ENCODE results near the gene EML6. TPM values are rescaled to one million over a fixed set of nuclear protein-coding genes. Genes with fewer than 3 reads are reported as not detected.
A peak's percentile ranks its signal among the peaks of the same experiment; 100 is the strongest.

Gene EML6
- total RNA-seq, 3 donors from 2014 or later (not counting 1 experiment from before 2014, with no cell fraction given) = 1.7 to 3.2 (median 2.4) TPM

DNA sequence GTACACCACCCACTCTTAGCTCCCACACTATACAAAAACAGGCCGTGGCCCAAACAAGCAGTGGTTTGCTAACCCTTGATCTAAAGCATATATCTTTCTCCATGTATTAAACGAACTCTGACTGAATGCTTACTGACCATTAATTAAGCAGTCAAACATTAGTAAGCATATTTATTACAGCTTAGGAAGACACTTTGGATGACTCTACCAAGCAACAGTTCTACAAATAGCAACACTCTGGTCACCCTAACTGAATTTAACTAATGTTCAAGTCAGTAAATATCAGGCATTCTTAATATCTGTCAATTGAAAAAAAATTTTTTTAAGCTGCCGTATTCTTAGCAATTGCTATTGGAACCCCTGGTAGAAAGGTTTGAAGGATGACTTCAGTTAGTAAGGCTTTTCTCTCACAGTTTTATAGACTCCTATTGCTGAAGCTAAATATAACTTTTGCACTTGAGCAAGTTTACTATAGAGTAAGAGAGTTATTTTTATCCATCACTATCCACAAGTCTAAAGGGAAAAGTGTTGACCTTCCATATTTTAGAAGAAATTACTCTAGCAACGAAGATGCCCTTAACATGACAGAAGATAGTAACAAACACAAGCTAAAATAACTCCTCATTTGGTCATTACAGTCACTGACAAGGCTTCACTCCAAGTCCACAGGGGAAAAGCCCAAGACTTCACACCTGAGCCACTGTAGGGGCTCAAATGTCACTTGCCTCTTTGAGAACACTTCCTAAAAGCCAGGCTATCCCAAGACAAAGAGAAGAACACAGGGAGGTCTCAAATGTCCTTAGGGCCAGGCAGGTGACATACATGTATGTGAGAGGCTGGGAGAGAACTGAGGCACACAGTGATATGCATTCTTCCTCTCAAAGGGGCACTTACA lies 252.4 kb downstream of the EML6 start:
- TF ChIP-seq, protein P1, sequence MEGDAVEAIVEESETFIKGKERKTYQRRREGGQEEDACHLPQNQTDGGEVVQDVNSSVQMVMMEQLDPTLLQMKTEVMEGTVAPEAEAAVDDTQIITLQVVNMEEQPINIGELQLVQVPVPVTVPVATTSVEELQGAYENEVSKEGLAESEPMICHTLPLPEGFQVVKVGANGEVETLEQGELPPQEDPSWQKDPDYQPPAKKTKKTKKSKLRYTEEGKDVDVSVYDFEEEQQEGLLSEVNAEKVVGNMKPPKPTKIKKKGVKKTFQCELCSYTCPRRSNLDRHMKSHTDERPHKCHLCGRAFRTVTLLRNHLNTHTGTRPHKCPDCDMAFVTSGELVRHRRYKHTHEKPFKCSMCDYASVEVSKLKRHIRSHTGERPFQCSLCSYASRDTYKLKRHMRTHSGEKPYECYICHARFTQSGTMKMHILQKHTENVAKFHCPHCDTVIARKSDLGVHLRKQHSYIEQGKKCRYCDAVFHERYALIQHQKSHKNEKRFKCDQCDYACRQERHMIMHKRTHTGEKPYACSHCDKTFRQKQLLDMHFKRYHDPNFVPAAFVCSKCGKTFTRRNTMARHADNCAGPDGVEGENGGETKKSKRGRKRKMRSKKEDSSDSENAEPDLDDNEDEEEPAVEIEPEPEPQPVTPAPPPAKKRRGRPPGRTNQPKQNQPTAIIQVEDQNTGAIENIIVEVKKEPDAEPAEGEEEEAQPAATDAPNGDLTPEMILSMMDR (IDR thresholded peaks at IDR 0.05) = no peak
- peak in 1 of 3 donors; percentile 36 for ATAC-seq
- Mint-ChIP-seq H3K27ac (peak overlapping the region; percentile 78 to 79), H3K4me1 (peaks cover 55 to 69% of the 10 kb centered on the region in 2 donors), H3K36me3 (no peaks in the 10 kb centered on the region), H3K9me3 (no peaks in the 10 kb centered on the region), H3K4me3 (peak overlapping the region; percentile 56), H3K27me3 (ENCODE audit: low read depth in 2 of 2) (no peaks in the 10 kb centered on the region)
- H3K27me3 ChIP-seq (ENCODE audit: control insufficient read depth, insufficient read depth, low read length) = no peaks in the 10 kb centered on the region
- peaks cover 9% of the 10 kb centered on the region for H3K36me3 ChIP-seq (ENCODE audit: control insufficient read depth, insufficient read depth, low read length)
- DNase-seq = no peak
- no peak overlapping the region for H3K4me3 ChIP-seq (ENCODE audit: low read length)
- H3K4me1 ChIP-seq (ENCODE audit: control insufficient read depth, insufficient read depth, low read length) = no peaks in the 10 kb centered on the region
- 95% methylated on average over 4 of the region's 4 CpGs for WGBS (ENCODE audit: insufficient coverage)
- no peaks in the 10 kb centered on the region for H3K9me3 ChIP-seq (ENCODE audit: control insufficient read depth, insufficient read depth, low read length)
- H3K27ac ChIP-seq (ENCODE audit: low read length) = no peak overlapping the region
- intact Hi-C loops (cut with micrococcal nuclease) = no loop called here

DNA sequence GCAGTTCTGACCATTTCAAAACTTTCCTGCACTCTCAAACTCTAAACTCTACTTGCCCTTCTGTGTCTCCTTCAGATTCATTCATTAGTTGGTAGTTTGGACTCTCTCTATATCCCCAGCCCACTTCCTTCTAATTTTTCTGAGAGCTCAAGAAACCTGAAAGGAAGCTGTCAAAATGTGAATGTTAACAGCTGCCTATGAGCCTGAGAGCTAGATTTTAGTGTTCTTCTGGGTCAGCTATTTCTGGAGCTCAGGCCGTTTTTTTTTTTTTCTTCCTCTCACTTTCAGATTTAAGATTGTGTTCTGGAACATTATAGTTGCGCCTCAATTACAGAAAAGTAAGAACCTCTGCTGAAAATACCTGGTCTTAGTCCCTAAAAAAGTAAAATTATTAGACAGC lies 253.7 kb downstream of the EML6 start:
- no peak overlapping the region for H3K4me3 ChIP-seq (ENCODE audit: low read length)
- H3K9me3 ChIP-seq (ENCODE audit: control insufficient read depth, insufficient read depth, low read length) = no peaks in the 10 kb centered on the region
- peak in 2 of 3 donors; percentile 42 to 54 for ATAC-seq
- no peaks in the 10 kb centered on the region for H3K36me3 Mint-ChIP-seq
- peaks cover 47 to 67% of the 10 kb centered on the region in 2 donors for H3K4me1 Mint-ChIP-seq
- H3K4me1 ChIP-seq (ENCODE audit: control insufficient read depth, insufficient read depth, low read length) = no peaks in the 10 kb centered on the region
- H3K4me3 Mint-ChIP-seq = peak overlapping the region; percentile 4
- H3K9me3 Mint-ChIP-seq = no peaks in the 10 kb centered on the region
- H3K27ac Mint-ChIP-seq = peak overlapping the region; percentile 78 to 79
- no peaks in the 10 kb centered on the region for H3K27me3 ChIP-seq (ENCODE audit: control insufficient read depth, insufficient read depth, low read length)
- peaks cover 17% of the 10 kb centered on the region for H3K36me3 ChIP-seq (ENCODE audit: control insufficient read depth, insufficient read depth, low read length)
- TF ChIP-seq, protein P1 (IDR thresholded peaks at IDR 0.05) = no peak
- 0% methylated on average over 1 of the region's 2 CpGs for WGBS (ENCODE audit: insufficient coverage)
- H3K27ac ChIP-seq (ENCODE audit: low read length) = peak overlapping the region; percentile 14
- DNase-seq = no peak
- H3K27me3 Mint-ChIP-seq (ENCODE audit: low read depth in 2 of 2) = no peaks in the 10 kb centered on the region
- intact Hi-C loops (cut with micrococcal nuclease) = no loop called here

GRCh38 chr2:54979321-54980044 lies 256.0 kb downstream of the EML6 start:
- peaks cover 64 to 75% of the 10 kb centered on the region in 2 donors for H3K4me1 Mint-ChIP-seq
- no peaks in the 10 kb centered on the region for H3K36me3 Mint-ChIP-seq
- H3K27me3 ChIP-seq (ENCODE audit: control insufficient read depth, insufficient read depth, low read length) = no peaks in the 10 kb centered on the region
- H3K4me3 ChIP-seq (ENCODE audit: low read length) = no peak overlapping the region
- peaks cover 15% of the 10 kb centered on the region for H3K36me3 ChIP-seq (ENCODE audit: control insufficient read depth, insufficient read depth, low read length)
- no peaks in the 10 kb centered on the region for H3K4me1 ChIP-seq (ENCODE audit: control insufficient read depth, insufficient read depth, low read length)
- no peak for DNase-seq
- no peaks in the 10 kb centered on the region for H3K9me3 ChIP-seq (ENCODE audit: control insufficient read depth, insufficient read depth, low read length)
- no peaks in the 10 kb centered on the region for H3K27me3 Mint-ChIP-seq (ENCODE audit: low read depth in 2 of 2)
- no peaks in the 10 kb centered on the region for H3K9me3 Mint-ChIP-seq
- intact Hi-C loops (cut with micrococcal nuclease) = no loop called here
- peak in 2 of 3 donors; percentile 24 to 32 for ATAC-seq
- H3K27ac ChIP-seq (ENCODE audit: low read length) = peak overlapping the region; percentile 23
- H3K4me3 Mint-ChIP-seq = peak overlapping the region; percentile 59
- TF ChIP-seq, protein P1 (IDR thresholded peaks at IDR 0.05) = no peak
- peak overlapping the region; percentile 78 to 80 for H3K27ac Mint-ChIP-seq
- WGBS (ENCODE audit: insufficient coverage) = 79% methylated on average over 2 of the region's 4 CpGs
